HCEC 1CT (cell line): Measurements from ENCODE around the gene NOXA1.

Experiments
- DNase-seq: peaks from one replicate; pipeline ENCODE4 v3.0.0-alpha.2; 2017

NOXA1 gene

GRCh38 chr9:137470785-137471184 lies 47.6 kb downstream of the NOXA1 start:
- DNase-seq: no peak

- DNase-seq: no peak
Observed at GRCh38 chr9:137474271-137474670, 51.1 kb downstream of the NOXA1 start.

- DNase-seq: no peak
Observed at GRCh38 chr9:137475666-137476065, 52.5 kb downstream of the NOXA1 start.

- DNase-seq: no peak
Observed at GRCh38 chr9:137476856-137477255, 53.7 kb downstream of the NOXA1 start.

GRCh38 chr9:137477778-137478612 lies 54.8 kb downstream of the NOXA1 start:
- no peak for DNase-seq

GRCh38 chr9:137478613-137478961 lies 55.4 kb downstream of the NOXA1 start:
- DNase-seq: no peak

- DNase-seq: no peak
Observed at GRCh38 chr9:137478962-137479861, 56.0 kb downstream of the NOXA1 start.

GRCh38 chr9:137479892-137480685 lies 56.9 kb downstream of the NOXA1 start:
- no peak for DNase-seq

GRCh38 chr9:137480686-137481683 lies 57.8 kb downstream of the NOXA1 start:
- no peak for DNase-seq

- DNase-seq: peak; percentile 64
Observed at GRCh38 chr9:137482094-137482781, 59.0 kb downstream of the NOXA1 start.
